H1 (cell line): ENCODE measurements around the gene ZBTB45.

ENCODE experiments used
- CREB1 ChIP-seq: IDR thresholded peaks from 2 replicates; pipeline ENCODE4 v1.6.1; 2012; ENCODE audit warnings: inconsistent platforms
- EZH2 ChIP-seq: fragments of 200-600 bp; sonication (generic); IDR thresholded peaks from 2 replicates; pipeline ENCODE4 v1.7.1; 2012; ENCODE audit warnings: low read depth, mild to moderate bottlenecking, moderate library complexity, low read length, inconsistent platforms; ENCODE audit not compliant: severe bottlenecking
- POLR2AphosphoS5 ChIP-seq: IDR thresholded peaks from 2 replicates; pipeline ENCODE4 v1.6.1; 2011; ENCODE audit warnings: low read depth, low read length
- TBP ChIP-seq: IDR thresholded peaks from 2 replicates; pipeline ENCODE4 v1.6.1; 2011; ENCODE audit warnings: low read depth, low read length, improper control_type of control experiment
- TCF12 ChIP-seq: IDR thresholded peaks from 2 replicates; pipeline ENCODE4 v1.6.1; 2011; ENCODE audit warnings: low read depth, mild to moderate bottlenecking, low read length
- ZNF274 ChIP-seq: IDR thresholded peaks from 2 replicates; pipeline ENCODE4 v1.7.0; 2012; ENCODE audit warnings: low read length, borderline replicate concordance; ENCODE audit errors: extremely low read depth
- TF ChIP-seq, protein P1 (sequence below), 3 experiments: IDR thresholded peaks; 1 replicate in 2 of 3; 2 replicates in 1 of 3; pipeline versions ENCODE4 v1.5.1 to v1.6.1; 2011; ENCODE audit warnings: low read length in 3 of 3, mild to moderate bottlenecking in 3 of 3, inconsistent platforms in 2 of 3, low read depth in 1 of 3, moderate library complexity in 1 of 3; ENCODE audit not compliant: insufficient read depth in 1 of 3; ENCODE audit errors: control extremely low read depth in 1 of 3
- TF ChIP-seq, protein P2 (sequence below): IDR thresholded peaks from 2 replicates; pipeline ENCODE4 v1.6.1; 2011; ENCODE audit warnings: low read depth, mild to moderate bottlenecking, low read length; ENCODE audit not compliant: insufficient read depth

DNA sequence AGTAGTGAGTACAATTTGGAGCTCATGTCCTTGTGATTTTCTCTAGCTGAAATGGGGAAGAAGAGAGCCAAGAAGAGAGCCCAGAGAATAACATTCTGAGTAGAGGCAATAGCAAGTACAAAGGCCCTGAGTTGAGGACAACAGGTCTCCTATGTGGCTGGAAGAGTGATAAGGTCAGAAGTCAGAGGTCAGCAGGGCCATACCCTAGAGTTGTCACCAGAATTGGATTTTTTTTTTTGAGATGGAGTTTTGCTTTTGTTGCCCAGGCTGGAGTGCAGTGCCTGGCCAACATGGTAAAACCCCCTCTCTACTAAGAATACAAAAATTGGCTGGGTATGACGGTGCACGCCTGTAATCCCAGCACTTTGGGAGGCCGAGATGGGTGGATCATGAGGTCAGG is 16.2 kb upstream of the ZBTB45 start:
- TF ChIP-seq, protein P1, sequence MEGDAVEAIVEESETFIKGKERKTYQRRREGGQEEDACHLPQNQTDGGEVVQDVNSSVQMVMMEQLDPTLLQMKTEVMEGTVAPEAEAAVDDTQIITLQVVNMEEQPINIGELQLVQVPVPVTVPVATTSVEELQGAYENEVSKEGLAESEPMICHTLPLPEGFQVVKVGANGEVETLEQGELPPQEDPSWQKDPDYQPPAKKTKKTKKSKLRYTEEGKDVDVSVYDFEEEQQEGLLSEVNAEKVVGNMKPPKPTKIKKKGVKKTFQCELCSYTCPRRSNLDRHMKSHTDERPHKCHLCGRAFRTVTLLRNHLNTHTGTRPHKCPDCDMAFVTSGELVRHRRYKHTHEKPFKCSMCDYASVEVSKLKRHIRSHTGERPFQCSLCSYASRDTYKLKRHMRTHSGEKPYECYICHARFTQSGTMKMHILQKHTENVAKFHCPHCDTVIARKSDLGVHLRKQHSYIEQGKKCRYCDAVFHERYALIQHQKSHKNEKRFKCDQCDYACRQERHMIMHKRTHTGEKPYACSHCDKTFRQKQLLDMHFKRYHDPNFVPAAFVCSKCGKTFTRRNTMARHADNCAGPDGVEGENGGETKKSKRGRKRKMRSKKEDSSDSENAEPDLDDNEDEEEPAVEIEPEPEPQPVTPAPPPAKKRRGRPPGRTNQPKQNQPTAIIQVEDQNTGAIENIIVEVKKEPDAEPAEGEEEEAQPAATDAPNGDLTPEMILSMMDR (IDR thresholded peaks at IDR 0.05; ENCODE audit: control extremely low read depth in 1 of 3, insufficient read depth in 1 of 3, low read depth in 1 of 3, low read length in 3 of 3): no peak
- TF ChIP-seq EZH2 (no peak), ZNF274 (no peak), TBP (no peak), POLR2AphosphoS5 (no peak), CREB1 (no peak), TCF12 (no peak)
- TF ChIP-seq, protein P2, sequence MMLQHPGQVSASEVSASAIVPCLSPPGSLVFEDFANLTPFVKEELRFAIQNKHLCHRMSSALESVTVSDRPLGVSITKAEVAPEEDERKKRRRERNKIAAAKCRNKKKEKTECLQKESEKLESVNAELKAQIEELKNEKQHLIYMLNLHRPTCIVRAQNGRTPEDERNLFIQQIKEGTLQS: no peak
